GM12878 (cell line): ENCODE results near the gene SUSD5. TPM values are rescaled to one million over a fixed set of nuclear protein-coding genes. Genes with fewer than 3 reads are reported as not detected.

Experiments used
- ATAC-seq: fragments of 200-7000 bp; cut with Tn5 transposase; 3 replicates; pipeline ENCODE4 v1.9.1; 2020; ENCODE audit warnings: mild to moderate bottlenecking, moderate library complexity
- BruUV-seq: library from RNA; stranded (reverse); fragments of 400-500 nt; replicated peaks from 2 replicates; lab custom pipeline; 2021; lab: Mats Ljungman, UMichigan
- CTCF ChIA-PET: fragments of 300-600 bp; sonication (Branson Sonifier 250); formaldehyde crosslinking; extraction: SDS; loops from one replicate; lab custom pipeline; 2021; ENCODE audit warnings: inconsistent platforms; lab: Yijun Ruan, JAX
- POLR2A ChIA-PET: fragments of 350-600 bp; formaldehyde crosslinking; extraction: SDS; loops from one replicate; lab custom pipeline; 2021; ENCODE audit warnings: inconsistent platforms; lab: Charles Lee
- RAD21 ChIA-PET: fragments of 300-600 bp; sonication (Branson Sonifier 250); formaldehyde crosslinking; loops from one replicate; lab custom pipeline; 2023; ENCODE audit warnings: antibody characterized with exemption; ENCODE audit not compliant: unreplicated experiment; lab: Charles Lee
- SMC1A ChIA-PET: fragments of 300-600 bp; sonication (Branson Sonifier 250); formaldehyde crosslinking; loops from one replicate; lab custom pipeline; 2023; ENCODE audit not compliant: unreplicated experiment, uncharacterized antibody; lab: Charles Lee
- DNase-seq: peaks from one replicate; pipeline ENCODE4 v3.0.0-alpha.2; 2011; ENCODE audit warnings: low read depth, low spot score
- FAIRE-seq: peaks from 3 replicates; lab custom pipeline; 2011; peaks lifted over from hg19 to GRCh38; lab: Jason Lieb, UNC
- H2AFZ ChIP-seq: 2 replicates; pipeline ENCODE4 v1.6.0; 2011; ENCODE audit warnings: low read depth, low read length, control low read depth; ENCODE audit not compliant: control insufficient read depth
- H3K27ac ChIP-seq: 2 replicates; pipeline ENCODE4 v1.5.1; 2011; ENCODE audit warnings: control low read depth; ENCODE audit not compliant: control insufficient read depth, insufficient read depth
- H3K27me3 ChIP-seq, 2 experiments: replicated peaks in 1 of 2; 2 replicates each; pipeline versions ENCODE4 v1.6.0 to v1.6.1; 2011; ENCODE audit warnings: low read length in 1 of 2; ENCODE audit not compliant: control insufficient read depth in 2 of 2, insufficient read depth in 2 of 2
- H3K36me3 ChIP-seq, 2 experiments: 2 replicates each; pipeline ENCODE4 v1.5.1; 2011; ENCODE audit warnings: low read length in 1 of 2; ENCODE audit not compliant: control insufficient read depth in 2 of 2, insufficient read depth in 2 of 2
- H3K4me1 ChIP-seq: 2 replicates; pipeline ENCODE4 v1.6.1; 2011; ENCODE audit warnings: mild to moderate bottlenecking, low read length, moderate library complexity, mixed read lengths; ENCODE audit not compliant: control insufficient read depth, insufficient read depth
- H3K4me2 ChIP-seq: 2 replicates; pipeline ENCODE4 v1.6.0; 2011; ENCODE audit warnings: control low read depth; ENCODE audit not compliant: control insufficient read depth, insufficient read depth
- H3K4me3 ChIP-seq: fragments of 200-600 bp; sonication (generic); 2 replicates; pipeline ENCODE4 v1.5.1; 2016
- H3K79me2 ChIP-seq: 2 replicates; pipeline ENCODE4 v1.6.0; 2011; ENCODE audit warnings: low read length; ENCODE audit not compliant: control insufficient read depth, insufficient read depth
- H3K9ac ChIP-seq: 2 replicates; pipeline ENCODE4 v1.8.0; 2011; ENCODE audit warnings: low read length, control low read depth, mixed read lengths; ENCODE audit not compliant: control insufficient read depth, insufficient read depth
- H3K9me3 ChIP-seq: replicated peaks from 3 replicates; pipeline ENCODE4 v1.5.1; 2011; ENCODE audit warnings: mild to moderate bottlenecking, low read length; ENCODE audit not compliant: control insufficient read depth, insufficient read depth
- H4K20me1 ChIP-seq: 2 replicates; pipeline ENCODE4 v1.6.0; 2011; ENCODE audit not compliant: control insufficient read depth, insufficient read depth
- RAD21 ChIP-seq: IDR thresholded peaks from 2 replicates; pipeline ENCODE4 v1.6.1; 2011; ENCODE audit warnings: mild to moderate bottlenecking, low read depth, low read length, moderate library complexity; ENCODE audit not compliant: insufficient read depth
- SMAD5 ChIP-seq: IDR thresholded peaks from 2 replicates; pipeline ENCODE4 v1.6.1; 2016; ENCODE audit warnings: antibody characterized with exemption, low read depth
- WGBS: methylation state at CpG from one replicate; pipeline ENCODE4 v1.1.6; 2016; ENCODE audit warnings: low lambda C conversion rate; ENCODE audit not compliant: insufficient replicate concordance, insufficient coverage; ENCODE audit errors: missing lambda C conversion rate; 5-methylcytosine and 5-hydroxymethylcytosine counted together
- in situ Hi-C: fragments of 300-500 bp; cut with MboI; formaldehyde crosslinking; loops from 9 replicates; pipeline ENCODE4 v1.14.3; 2018; ENCODE audit warnings: mixed read lengths
- intact Hi-C: fragments of 100-400 bp; cut with micrococcal nuclease; formaldehyde crosslinking; loops from one replicate; pipeline ENCODE4 v1.14.2; 2022; ENCODE audit not compliant: unreplicated experiment
- polyA plus RNA-seq, 11 experiments: library from polyadenylated mRNA; depleted of rRNA in 4 of 11; unstranded in 6 of 11; stranded (reverse) in 5 of 11; fragments of >200 nt; fragmentation: Nextera tagmentation in 4 of 11; fragmentation: Illumina TruSeq in 1 of 11; extraction: Ambion mirVana in 4 of 11; extraction: Trizol in 1 of 11; gene quantifications; 1 replicate in 1 of 11; 2 replicates in 10 of 11; pipeline versions ENCODE4 v1.2.1 to v1.2.3, GENCODE V29; 2011 to 2016; ENCODE audit warnings: inconsistent platforms in 2 of 11, missing spikeins in 2 of 11, low read depth in 1 of 11
- total RNA-seq, 4 experiments: library from RNA; depleted of rRNA in 3 of 4; stranded (reverse); fragments of >200 nt in 3 of 4; fragmentation: Illumina TruSeq in 1 of 4; extraction: Trizol in 1 of 4; gene quantifications; 2 replicates each; pipeline versions ENCODE4 v1.2.1 to v1.2.3, GENCODE V29; 2013 to 2021
- TF ChIP-seq, protein P1 (sequence below): fragments of 450-650 bp; IDR thresholded peaks from 2 replicates; pipeline ENCODE4 v1.6.1; 2017; ENCODE audit warnings: low read depth, mild to moderate bottlenecking, moderate library complexity

Gene SUSD5
- total and polyA plus RNA-seq, 10 of the 15 experiments (the other 5 are each of a cell fraction or from before 2014, with no cell fraction given): 0.01 to 0.05 (median 0.03) TPM; not detected in 4

DNA sequence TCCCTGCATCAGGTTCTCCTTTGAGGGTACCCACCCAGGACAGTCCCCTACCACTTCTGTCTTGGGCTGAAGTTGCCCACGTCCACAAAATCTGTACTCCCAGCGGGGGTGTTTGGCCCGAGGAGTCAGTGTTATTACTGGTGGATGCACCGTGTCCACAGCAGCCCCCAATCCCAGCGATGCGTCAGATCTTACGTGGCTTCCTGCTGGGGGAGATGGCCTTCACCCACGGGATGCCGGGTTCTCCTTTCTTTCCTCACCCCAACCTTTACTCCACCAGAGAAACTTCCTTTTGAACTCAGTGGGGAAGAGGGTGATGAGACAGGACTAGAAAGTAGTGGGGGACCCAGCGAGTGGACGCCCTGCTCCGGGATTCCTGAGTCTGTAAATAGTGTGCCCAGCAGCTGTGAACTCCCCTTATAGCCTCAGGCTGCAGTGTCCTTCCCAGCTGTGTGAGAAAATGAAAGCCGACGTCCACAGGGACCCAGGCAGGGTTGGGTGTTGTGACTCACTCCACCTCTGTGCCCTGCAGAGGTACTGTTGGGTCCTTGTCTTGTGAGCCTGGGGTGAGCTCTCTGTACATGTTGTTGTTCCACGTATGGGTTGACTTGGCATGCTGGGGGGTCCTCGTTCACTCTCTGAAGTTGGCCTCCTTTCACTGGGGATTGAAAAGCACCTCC, 73.2 kb downstream of the SUSD5 start:
- Histone ChIP-seq H3K9ac (no peak overlapping the region), H3K79me2 (no peaks in the 10 kb centered on the region), H3K27me3 (no peaks in the 10 kb centered on the region), H3K27ac (no peak overlapping the region), H2AFZ (no peak overlapping the region), H3K4me2 (no peak overlapping the region), H3K9me3 (no peaks in the 10 kb centered on the region), H4K20me1 (no peaks in the 10 kb centered on the region), H3K36me3 (no peaks in the 10 kb centered on the region; a peak in 1 of 4 replicates), H3K4me3 (no peak overlapping the region), H3K4me1 (no peaks in the 10 kb centered on the region)
- ChIA-PET RAD21 (interaction anchor here (2.4 kb wide), 1 partner anchor 14 kb away, joined by 9 read pairs; no protein-coding TSS in a partner anchor), CTCF (interaction anchor here (1.5 to 13.7 kb wide), 3 partner anchors 13 to 227 kb away, joined by 3 to 136 read pairs (median 18); no protein-coding TSS in a partner anchor), POLR2A (no interaction called here), SMC1A (interaction anchor here (2.4 kb wide), 1 partner anchor 14 kb away, joined by 13 read pairs; no protein-coding TSS in a partner anchor)
- in situ Hi-C loops (no loop called here), intact Hi-C loops (no loop called here)
- no peak for DNase-seq
- no peak for FAIRE-seq
- TF ChIP-seq SMAD5 (no peak), RAD21 (no peak)
- TF ChIP-seq, protein P1, sequence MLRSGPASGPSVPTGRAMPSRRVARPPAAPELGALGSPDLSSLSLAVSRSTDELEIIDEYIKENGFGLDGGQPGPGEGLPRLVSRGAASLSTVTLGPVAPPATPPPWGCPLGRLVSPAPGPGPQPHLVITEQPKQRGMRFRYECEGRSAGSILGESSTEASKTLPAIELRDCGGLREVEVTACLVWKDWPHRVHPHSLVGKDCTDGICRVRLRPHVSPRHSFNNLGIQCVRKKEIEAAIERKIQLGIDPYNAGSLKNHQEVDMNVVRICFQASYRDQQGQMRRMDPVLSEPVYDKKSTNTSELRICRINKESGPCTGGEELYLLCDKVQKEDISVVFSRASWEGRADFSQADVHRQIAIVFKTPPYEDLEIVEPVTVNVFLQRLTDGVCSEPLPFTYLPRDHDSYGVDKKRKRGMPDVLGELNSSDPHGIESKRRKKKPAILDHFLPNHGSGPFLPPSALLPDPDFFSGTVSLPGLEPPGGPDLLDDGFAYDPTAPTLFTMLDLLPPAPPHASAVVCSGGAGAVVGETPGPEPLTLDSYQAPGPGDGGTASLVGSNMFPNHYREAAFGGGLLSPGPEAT: no peak
- 74% methylated on average over 16 of the region's 16 CpGs for WGBS
- no TSS peak for BruUV-seq
- no peak for ATAC-seq
